ENCODE measurements around the gene DMPK.
A peak's percentile ranks its signal among the peaks of the same experiment; 100 is the strongest.

Gene DMPK

DNA sequence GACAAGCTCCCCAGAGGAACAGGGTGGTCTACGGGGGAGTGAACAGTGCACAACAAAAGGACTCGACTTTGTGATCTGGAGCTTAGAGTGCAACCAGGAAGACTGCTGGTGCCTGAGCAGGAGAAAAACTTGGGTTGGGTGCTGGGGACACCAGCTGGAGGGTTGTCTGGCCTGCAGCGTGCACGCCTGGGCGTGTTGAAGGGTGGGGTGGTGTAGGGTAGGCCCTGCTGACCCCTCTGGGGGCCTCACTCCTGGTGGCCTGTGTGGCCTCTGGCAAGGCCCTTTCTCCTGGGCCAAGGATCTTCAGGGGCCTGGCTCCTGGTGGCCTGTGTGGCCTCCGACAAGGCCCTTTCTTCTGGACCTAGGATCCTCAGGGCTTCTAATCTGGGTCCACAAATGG, 37.5 kb upstream of the DMPK start:
- TF ChIP-seq, protein P1, sequence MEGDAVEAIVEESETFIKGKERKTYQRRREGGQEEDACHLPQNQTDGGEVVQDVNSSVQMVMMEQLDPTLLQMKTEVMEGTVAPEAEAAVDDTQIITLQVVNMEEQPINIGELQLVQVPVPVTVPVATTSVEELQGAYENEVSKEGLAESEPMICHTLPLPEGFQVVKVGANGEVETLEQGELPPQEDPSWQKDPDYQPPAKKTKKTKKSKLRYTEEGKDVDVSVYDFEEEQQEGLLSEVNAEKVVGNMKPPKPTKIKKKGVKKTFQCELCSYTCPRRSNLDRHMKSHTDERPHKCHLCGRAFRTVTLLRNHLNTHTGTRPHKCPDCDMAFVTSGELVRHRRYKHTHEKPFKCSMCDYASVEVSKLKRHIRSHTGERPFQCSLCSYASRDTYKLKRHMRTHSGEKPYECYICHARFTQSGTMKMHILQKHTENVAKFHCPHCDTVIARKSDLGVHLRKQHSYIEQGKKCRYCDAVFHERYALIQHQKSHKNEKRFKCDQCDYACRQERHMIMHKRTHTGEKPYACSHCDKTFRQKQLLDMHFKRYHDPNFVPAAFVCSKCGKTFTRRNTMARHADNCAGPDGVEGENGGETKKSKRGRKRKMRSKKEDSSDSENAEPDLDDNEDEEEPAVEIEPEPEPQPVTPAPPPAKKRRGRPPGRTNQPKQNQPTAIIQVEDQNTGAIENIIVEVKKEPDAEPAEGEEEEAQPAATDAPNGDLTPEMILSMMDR (IDR thresholded peaks at IDR 0.05): no peak

DNA sequence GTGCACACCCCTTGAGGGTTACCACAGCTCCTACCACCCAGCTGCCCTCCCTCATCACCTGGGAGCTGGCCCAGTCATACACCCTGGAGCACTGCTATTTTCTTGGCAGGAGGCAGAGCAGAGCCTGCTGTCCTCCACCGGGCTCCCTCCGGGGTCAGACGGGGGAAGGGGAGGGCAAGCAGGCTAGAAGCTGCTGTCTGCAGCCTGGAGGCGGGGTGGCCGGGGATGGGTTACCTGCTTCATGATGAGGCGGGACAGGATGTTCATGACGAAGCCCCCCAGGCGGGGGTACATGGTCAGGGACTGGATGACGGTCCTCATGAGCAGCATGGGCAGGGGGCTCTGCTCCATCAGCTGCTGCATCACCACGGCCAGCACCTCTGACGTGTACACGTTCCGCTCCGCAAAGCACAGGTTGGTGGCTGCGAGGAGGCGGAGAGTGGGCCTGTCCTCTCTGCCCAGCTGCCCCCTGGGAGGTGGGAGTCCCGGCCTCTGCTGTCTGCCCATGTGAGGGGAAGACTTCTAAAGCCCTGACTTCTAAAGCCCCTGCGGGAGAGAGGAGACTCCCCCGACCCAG, 35.5 kb upstream of the DMPK start:
- TF ChIP-seq, protein P1 (IDR thresholded peaks at IDR 0.05): no peak

DNA sequence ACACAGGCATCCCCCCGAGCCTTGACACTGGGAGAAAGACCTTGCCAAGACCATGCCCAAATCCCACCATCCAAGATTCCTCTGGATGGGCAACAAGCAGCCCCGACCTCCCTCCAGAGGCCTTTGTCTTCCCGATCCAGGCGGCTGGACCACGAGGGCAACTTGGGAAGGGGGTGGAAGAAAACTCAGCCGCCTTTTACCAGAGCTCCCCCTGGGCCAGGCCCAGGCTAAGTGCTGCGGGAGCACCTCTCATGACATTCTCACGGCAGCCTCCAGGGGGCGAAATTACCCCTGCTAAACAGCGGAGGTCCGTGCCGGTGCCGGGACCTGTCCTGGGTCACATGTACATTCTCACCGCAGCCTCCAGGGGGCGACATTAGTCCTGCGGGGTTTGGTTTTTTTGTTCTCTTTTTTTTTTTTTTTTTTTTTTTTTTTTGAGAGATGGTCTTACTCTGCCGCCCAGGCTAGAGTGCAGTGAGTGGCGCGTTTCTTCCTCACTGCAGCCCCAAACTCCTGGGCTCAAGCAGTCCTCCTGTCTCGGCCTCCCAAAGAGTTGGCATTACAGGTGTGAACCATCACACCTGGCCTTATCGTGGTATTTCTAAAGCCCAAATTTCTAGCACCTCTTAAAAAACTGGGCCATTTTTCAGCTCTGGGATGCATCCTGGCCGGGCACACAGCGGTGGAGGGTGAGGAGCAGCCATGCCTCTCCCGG, 34.9 kb upstream of the DMPK start:
- TF ChIP-seq, protein P1 (IDR thresholded peaks at IDR 0.05): peak; percentile 75

DNA sequence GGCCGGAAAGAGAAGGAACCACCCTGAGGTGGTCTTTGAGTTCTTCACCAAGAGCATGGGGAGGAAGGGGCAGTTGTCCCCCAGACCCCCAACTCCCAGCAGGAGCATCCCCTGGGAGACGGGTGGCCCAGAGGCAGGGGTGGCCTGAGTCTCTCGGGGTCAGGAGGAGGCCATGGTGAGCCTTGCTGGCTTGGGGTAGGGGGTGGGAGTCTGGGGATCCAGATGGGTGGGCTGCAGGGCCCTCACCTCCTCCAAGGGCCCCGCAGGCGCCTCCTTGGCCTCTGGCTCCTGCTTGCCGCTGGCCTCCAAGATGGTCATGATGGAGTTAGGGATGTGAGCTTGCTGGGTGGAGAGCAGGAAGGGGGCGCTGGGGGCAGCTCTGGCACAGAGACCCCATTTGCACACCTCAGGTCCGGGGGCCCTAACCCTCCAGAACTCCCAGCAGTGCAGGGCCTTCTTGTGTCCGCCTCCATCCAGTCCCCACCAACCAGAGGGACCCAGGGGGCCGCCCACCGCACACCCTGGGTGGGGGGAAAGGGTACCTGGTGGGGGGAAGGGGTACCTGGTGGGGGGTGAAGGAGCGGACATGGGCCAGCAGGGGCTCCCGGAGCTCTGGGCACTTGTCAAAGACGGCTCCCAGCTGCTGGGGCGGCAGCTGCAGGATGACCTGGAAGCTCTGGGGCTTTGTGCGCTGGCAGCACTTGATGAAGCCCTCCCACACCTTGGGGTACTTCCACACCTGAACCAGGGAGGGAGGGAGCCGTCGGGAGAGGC, 34.1 kb upstream of the DMPK start:
- TF ChIP-seq, protein P1 (IDR thresholded peaks at IDR 0.05): no peak

DNA sequence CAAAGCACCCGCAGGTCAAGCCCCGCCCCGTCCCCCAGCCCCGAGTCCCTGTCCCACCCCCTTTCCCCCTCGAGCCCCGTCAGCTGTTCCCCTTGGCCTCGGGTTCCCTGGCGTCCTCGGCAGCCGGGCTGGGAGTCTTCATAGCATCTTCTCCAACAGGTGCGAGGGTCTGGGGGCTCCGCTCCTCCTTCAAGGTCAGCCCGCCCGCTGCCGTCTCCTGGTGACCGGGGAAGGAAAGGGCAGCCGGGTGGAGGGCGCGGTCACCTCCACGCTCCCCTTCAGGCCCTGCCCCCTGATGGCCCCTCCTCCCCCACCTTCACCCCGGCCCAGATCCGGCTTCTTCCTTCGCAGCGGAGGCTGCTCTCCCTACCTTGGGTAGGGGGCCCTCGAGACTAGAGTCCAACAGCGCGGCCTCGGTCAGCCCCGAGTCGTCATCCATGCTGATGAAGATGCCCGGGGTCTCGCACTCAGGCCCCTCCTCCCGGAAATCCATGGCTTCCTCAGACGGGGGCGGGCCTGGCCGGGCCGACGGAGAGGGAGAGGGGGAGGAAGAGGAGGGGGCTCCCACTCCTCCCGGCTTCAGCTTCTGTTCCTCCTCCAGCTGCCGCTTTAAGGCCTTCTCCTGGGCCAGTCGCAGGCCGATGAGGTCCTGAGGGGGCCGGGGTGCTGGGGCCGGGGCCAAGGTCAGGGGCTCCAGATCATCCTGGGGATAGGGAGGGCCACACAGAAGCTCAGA, 33.4 kb upstream of the DMPK start:
- TF ChIP-seq, protein P1 (IDR thresholded peaks at IDR 0.05): no peak

DNA sequence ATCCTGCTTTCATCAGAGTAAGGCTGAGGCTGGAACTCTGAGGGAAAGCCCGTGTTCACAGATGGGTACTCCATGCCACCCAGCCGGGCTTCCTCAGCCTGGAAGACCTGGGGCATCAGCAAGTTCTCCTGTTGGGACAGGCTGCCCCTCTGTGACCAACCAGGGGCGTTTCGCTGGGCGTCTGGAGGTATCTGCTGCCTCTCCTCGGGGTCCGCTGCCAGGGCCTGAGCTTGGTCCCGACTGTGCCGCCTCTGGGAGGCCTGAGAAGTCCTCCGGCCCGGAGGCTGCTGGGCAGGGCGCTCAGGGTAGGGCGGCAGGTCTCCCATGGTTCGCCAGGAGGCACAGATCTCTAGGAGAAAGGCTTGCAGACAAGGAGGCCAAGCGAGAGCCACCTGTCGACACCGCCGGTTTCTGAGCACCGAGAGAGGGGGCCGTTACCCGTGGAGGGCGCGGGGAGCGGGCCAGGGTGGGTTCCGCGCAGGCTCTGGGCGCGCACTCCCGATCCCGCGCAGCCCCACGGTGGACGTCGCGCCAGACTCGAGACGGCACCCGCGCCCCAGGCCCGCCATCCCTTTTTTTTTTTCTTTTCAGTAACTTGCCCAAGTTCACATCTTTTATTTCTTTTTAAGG, 32.7 kb upstream of the DMPK start, which contains the start of gene RSPH6A:
TSS of gene RSPH6A (minus strand) at position 458 of the 630 bp plus-strand sequence. CDS start at position 326, 132 bp downstream.
- TF ChIP-seq, protein P1 (IDR thresholded peaks at IDR 0.05): no peak
